Activated CD4-positive, CD25-positive, alpha-beta regulatory T cell treated with anti-CD3 and anti-CD28 coated beads, Interleukin-2, amount 50 U/mL, for 16 hours (primary cell): ENCODE data around the gene CALD1.

Source experiments
- DNase-seq: peaks from one replicate; pipeline ENCODE4 v3.0.0-alpha.2; 2020; ENCODE audit warnings: low read depth, low spot score

Gene CALD1

DNA sequence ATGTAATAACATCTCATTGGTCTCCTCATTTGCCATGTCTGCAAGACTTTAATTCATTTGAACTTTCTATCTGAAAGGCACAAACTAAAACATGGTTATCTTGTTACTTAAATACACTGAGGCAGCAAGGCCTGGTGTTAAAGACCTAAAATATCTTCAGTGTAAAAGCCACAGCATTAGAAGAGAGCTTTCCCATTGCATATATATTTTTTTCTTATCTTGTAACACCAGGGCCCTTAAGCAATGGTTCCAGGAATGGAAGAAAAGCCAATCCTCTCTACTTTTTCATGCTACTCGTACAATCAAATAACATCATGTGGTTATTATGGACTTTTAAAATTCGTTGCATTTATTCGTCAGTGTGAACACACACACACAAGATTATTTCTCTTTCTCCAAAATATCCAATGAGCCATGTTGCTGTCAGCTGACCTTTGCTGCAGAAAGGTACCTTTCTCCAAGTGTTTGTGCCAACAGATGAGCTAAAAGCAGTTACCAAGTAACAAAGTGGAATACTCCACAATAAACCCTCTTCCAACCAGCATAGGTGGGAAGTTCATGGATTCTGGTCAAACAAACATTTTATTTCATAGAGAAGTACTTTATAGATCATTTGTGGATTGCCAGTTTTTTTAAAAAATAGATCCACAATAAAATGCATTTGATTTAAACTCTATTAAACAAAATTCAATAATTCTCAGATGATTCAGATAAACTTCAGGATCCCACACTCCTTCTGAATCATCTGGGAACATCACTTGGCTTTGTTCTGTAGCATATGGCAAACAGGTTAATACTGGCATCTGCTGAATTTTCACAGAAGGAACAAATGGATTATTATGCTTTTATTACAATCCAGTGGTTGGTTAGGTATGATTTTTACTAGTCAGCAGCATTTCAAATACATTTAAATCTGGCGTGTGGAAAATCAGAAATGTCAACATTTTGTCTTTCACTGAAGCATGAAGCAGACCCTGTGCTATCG lies 143.6 kb downstream of the CALD1 start:
- no peak for DNase-seq

DNA sequence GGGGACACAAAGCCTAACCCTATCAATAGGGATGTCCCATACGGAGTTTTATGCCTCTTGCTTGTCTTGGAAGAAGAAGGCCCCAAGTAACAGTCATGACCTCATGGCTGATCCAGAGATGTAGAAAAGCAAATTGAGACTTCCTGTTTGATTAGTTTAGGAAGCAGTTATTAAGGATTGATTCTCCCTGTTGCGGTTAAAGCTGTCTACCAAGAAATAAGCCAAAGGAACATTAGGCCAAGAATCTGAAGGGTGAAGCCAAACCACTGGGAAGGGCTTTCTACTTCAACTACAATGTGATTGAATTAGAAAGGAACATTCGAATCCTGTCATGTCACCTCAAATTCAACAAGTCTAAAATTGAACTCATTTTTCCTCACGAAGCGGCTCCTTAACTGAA lies 146.3 kb downstream of the CALD1 start:
- DNase-seq: no peak

DNA sequence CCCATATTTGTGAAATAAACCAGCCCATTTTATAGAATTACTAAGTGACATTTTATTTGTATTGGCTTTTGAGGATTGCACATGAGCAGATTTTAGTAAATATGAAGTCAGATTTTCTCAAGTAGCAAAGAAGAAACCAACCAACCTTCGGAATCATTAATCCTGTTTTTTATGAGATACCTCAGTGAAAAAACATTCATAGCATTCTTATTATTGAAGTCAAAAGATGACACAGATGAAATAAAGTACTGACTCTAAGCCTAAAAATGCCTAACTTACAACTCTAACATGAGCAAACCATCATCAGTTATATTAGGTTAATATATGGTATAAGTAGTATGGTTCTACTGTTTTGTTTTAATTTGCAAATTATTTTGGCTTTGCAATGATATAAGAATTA lies 147.0 kb downstream of the CALD1 start:
- no peak for DNase-seq

DNA sequence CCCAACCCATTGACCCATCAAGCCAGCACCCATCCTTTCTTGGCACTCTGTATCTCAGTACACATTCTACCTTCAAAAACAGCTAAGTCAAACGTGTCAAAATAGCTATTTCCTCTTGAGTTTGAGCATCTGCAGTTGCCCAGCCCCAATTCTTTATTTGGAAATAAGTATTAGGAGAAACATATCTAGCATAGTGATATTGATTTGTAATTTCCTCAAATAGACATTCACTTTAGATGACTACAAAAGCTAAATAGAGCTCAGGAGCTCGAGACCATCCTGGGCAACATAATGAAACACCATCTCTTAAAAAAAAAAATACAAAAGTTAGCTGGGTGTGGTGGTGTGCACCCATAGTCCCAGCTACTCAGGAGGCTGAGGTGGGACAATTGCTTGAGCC lies 147.6 kb downstream of the CALD1 start:
- no peak for DNase-seq

DNA sequence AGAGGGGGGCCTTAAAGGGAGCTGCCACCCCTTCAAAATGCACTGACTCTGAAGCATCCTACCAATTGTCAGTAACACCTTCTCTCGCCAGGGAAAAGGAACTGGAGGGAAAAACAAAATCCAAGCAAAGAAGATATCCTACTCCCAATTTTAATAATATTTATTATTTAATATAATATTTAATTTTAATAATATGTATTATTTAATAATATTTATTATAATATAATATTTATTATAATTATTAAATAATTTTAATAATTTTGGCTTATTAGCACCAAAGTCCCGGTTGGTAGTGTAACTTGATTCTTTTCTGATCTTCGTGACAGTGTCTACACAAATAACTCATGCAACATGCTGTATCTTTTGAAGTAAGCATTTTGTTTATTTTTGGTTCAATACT lies 148.3 kb downstream of the CALD1 start:
- no peak for DNase-seq

DNA sequence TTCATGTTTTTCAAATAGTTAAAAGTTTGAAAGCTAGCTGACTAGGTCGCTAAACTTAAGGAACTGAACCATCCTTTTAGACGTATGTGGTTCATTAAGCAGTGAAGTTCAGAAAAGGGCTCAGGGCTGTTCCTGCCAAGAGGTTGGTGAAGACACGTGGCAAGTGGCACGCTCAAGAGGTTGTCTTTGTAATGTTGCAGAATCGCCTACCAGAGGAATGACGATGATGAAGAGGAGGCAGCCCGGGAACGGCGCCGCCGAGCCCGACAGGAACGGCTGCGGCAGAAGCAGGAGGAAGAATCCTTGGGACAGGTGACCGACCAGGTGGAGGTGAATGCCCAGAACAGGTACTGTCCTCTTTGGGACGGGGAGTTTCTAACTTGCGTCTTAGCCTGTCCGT lies 149.1 kb downstream of the CALD1 start:
- DNase-seq: no peak

DNA sequence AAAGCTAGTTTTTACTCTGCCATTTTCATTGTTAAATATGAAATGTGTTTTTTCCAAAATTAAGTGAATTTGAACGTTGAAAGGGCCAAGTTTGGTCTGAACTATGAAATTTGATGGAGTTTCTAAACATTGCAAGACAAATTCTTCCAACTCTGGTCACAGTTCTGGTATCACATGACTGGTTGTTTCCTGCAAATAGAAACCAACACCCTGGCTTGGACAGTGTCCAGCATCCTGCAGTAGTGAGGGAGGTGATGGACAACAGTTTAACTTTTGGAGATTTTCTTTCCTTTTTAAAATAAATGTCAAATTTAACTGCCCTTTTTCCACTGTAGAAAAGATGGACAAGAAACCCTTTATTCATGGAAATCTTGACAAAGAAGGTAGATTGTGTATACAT lies 152.1 kb downstream of the CALD1 start:
- no peak for DNase-seq

DNA sequence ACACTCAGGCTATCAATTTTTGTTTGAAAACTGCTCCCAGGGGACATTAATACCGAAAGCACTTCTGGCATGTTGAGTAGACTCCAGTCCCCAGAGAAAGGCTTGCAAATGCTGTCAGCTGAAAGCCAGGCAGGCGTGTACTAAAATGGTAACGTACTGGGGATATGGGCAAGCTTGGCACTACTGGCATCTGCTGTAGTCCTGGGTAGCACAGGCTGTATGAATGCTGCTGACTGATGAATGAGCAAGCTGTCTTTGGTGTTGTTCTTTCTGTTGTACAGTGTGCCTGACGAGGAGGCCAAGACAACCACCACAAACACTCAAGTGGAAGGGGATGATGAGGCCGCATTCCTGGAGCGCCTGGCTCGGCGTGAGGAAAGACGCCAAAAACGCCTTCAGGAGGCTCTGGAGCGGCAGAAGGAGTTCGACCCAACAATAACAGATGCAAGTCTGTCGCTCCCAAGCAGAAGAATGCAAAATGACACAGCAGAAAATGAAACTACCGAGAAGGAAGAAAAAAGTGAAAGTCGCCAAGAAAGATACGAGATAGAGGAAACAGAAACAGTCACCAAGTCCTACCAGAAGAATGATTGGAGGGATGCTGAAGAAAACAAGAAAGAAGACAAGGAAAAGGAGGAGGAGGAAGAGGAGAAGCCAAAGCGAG lies 153.4 kb downstream of the CALD1 start:
- no peak for DNase-seq

DNA sequence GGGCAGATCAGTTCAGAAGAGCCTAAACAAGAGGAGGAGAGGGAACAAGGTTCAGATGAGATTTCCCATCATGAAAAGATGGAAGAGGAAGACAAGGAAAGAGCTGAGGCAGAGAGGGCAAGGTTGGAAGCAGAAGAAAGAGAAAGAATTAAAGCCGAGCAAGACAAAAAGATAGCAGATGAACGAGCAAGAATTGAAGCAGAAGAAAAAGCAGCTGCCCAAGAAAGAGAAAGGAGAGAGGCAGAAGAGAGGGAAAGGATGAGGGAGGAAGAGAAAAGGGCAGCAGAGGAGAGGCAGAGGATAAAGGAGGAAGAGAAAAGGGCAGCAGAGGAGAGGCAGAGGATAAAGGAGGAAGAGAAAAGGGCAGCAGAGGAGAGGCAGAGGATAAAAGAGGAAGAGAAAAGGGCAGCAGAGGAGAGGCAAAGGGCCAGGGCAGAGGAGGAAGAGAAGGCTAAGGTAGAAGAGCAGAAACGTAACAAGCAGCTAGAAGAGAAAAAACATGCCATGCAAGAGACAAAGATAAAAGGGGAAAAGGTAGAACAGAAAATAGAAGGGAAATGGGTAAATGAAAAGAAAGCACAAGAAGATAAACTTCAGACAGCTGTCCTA lies 154.1 kb downstream of the CALD1 start:
- DNase-seq: no peak

DNA sequence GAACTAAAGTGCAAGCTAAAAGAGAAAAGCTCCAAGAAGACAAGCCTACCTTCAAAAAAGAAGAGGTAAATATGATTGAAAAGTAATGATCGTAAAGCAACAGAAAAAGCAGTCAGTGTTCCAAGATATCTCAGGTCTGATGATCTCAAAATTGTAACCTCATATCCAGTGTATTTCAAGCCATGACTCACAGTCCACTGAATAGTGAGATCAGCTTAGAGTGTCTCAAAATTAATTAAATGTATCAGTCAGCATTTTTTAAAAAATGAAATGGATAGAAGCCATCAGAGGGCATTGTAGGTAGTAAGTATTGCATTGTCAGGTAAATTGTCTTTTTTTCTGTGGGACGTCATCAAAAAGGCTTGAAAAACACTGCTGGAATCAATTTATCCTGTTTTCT lies 156.3 kb downstream of the CALD1 start:
- no peak for DNase-seq

DNA sequence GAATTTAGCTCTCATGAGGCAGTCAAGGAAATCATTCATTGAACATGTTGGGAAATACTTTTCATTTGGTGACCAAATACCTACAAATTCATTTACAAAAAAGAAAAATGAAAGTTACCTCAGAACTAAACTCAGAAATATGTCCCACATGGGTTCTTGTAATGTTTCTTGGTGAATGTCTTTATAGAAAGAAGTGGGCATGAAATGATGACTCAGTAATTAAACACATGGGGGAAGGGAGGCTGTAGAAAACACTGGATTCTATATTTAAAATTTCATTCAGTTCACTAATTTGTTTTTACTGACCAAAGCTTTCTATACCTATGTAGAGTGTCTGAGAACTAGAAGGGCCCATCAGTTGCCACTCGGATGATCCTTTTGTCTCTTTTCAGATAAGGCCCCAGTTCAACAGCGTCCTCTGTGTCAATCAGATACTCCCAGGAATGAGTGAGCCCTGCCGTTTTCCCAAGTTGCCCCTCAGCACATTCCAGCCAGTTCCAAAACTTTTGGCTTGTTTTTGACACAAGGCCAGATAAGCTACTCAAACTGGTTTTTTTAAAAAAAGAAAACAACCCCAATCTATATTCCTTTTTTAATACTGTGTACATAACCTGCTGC lies 157.6 kb downstream of the CALD1 start:
- DNase-seq: no peak

DNA sequence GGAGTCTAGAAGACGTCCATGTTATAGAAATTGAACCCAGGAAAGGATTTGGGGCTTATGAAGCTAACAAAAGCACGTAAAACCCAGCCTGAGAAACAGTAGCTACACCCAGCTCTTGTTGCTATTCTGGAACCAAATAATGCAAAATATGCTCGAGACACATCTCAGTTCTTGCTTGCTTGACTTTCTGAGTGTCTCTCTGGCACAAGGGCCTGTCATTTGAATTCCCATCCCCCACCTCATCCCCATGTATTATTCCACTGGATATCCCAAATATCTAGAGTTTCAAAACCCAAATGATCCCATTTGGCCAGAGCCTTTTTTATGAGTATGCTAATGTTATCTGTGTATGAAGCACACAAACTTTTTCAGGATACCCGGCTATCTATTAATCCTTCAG lies 158.7 kb downstream of the CALD1 start:
- no peak for DNase-seq

DNA sequence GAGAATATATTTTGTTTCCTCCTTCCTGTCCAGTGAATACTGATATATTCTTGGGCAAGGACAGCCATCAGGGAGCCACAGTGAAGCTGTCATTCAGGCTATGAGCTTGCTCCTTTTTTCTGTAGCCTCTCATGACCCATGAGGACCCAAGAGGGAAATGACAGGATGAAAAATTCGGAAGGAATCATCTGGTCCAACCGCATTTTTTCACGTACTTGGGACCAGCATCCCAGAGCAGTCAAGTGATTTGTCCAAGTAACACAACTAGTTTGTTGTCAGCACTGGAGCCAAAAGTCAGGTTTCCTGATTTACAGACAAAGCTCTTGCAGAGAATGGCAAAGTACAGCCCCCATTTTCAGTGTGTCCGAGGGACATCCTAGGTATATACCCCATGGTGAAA lies 159.7 kb downstream of the CALD1 start:
- DNase-seq: no peak

DNA sequence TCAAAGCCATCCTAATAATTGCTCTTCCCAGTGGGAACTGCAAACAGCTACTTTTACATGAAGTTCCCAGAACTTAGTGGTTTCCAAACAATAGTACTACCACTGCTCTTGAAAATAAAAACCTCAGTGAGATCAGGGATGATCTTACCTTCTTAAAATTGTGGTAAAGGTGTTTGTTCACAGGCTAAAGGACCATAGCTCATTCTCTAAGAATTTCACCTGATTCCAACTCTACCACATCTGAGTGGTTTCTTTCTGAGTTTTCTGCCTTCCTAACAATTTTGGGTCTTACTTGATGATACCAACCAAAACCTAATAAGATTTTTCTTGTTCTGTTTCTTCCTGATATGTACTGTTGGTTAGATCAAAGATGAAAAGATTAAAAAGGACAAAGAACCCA lies 161.3 kb downstream of the CALD1 start:
- no peak for DNase-seq

DNA sequence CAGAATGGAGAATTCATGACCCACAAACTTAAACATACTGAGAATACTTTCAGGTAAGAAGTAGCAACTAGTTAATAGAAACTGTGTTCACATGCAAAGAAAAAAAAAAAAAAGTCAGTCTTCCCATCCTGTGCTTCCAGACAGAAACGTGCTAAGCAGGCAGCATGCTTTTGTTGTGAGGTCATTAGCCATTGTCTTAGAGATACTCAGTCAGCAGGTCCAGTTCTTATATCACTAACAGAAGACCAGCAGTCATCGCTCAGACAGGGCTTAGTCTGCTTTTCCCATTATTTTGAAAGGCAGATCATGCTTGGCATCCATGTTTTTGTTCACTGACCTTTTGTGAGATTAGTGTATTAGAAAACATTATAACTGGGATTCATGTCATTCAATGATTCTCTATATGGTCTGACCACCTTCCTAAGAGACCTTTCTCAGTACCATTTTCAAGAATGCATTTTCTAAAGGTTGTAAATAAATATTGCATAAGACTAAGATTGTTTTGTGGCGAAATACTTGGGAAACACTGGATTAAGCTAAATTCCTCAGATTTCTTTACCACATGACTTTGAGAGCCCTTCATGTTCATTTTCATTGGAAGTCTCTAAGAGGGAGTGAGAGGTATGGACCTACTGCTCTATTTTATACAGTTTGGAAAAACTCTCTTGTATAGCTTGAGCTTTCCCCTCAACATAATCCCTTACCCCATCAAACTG lies 161.9 kb downstream of the CALD1 start:
- DNase-seq: no peak

DNA sequence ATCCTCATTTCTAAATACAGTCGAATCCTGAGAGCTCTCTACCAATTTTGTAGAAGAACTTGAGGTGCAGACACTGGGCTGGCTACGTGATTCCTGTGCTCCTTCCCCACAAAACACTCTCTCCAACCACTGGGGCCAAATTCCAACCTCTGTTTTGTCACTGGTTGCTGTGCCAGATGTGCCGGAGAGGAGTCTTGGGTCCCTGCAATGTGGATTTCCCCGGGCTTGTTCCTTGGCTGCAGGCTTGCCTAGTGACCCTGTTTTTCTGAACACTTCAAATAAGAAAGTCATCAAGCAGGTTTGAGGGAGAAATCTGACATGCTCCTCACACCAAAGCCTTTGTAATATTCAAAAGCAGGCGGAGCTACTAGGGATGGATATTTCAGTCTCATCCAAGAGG lies 162.5 kb downstream of the CALD1 start:
- DNase-seq: no peak

DNA sequence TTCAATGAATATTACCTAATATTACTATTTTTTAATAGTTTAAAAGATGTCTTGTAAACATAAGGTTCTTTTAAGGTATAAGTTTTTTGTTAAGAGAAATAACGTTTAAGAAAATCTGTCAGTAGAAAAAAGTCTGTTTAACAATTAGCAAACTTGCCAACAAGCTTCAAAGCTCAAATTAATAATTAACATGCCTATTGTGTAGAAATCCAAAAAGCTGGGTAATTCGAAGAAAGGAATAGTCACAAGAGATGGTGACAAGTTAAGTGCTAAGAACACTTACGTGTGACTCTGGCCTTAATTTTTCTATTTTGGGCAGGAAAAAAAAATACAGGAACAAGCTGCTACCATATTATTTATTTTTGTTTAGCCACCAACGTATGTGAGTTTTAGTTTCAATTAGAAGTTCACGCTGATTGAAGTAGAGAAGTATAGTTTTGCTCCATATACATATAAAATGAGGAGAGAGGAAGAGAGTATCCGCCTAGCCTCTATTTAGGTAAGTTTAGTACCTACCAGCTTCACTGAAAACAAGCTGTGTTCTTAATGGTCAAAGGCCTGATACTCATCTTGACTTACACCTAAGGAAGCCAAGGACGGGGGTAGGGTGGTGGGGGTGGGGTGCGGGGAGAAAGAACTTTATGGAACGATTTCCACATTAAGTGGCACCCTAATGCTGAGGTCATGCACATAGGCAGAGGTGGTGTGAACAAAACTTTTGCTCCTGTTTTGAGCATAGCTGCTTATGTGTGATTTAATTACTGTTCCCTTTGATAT lies 163.4 kb downstream of the CALD1 start:
- DNase-seq: no peak

DNA sequence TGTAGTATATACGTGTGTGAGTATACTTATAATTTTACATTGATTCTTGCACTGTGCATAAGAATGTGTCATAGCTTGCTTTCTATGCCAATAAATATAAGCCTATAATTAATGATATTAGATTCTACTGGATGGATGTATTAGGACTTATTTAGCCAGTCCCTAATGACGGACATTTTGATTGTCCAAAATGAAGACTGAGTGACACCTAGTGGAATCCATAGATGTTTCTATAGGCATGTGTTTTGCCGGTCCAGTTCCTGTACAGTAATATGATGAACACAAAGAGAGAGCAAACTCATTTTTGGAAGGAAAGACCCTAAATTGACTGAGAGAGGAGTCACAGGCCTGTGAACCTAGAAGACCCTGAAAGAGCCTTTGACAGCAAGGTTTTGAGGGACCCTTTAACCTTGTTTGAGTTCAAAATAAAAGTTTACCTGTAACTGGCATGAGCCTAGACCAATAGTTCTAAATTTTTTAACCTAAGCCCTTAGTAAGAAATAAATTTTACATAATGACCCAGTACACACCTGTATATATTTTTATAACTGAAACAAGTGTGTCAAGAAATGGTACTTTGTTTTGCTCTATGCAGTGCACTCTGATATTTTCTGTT lies 164.5 kb downstream of the CALD1 start:
- no peak for DNase-seq

DNA sequence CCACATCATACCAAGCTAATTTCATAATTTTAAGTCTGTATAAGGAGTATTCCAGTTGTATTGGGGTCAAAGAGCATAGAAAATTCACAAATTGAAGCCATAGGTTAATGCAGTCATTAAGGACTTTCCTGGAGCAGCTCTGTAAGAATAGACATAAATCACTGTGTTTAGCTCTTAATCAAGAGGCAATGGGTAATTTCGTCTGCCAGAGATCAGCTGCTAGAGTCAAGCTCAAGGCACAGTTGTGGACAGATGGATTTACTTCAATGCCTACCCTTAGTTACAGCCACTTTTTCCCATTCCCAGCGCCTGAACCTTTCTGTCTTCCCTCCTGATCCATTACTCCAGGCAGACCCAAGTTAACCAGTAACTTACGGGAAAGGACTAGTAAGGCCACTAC lies 166.3 kb downstream of the CALD1 start:
- no peak for DNase-seq

DNA sequence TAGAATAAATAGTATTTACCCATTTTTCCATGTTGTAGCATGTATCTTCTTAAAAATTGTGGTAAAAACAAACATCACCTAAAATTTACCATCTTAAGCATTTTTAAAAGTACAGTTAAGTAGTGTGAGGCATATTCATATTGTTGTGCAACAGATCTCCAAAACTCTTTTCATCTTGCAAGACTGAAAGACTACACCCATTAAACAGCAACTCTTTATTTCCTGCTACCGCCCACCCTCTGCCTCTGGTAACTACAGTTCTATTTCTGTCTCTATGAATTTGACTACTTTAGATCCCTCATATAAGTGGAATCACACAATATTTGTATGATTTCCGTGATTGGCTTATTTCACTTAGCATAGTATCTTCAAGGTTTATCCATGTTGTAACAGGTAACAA lies 166.8 kb downstream of the CALD1 start:
- no peak for DNase-seq
